SH-SY5Y (cell line): ENCODE results near the gene PPP2CA.

Experiments used
- GATA2 ChIP-seq: IDR thresholded peaks from 2 replicates; pipeline ENCODE4 v1.6.1; 2011; ENCODE audit warnings: mild to moderate bottlenecking, low read depth, low read length
- GATA3 ChIP-seq: IDR thresholded peaks from 2 replicates; pipeline ENCODE4 v1.6.1; 2011; ENCODE audit warnings: low read depth, mild to moderate bottlenecking, low read length, moderate library complexity

GRCh38 chr5:134228624-134229023 lies 2.8 kb upstream of the PPP2CA start:
- TF ChIP-seq GATA2 (no peak), GATA3 (no peak)
